IPS DF 19.7 (cell line): Measurements from ENCODE around the gene UFD1.

Experiments used
- DNase-seq: peaks from one replicate; pipeline ENCODE4 v3.0.0-alpha.2; 2013; ENCODE audit warnings: low read depth, low spot score

UFD1 gene

DNA sequence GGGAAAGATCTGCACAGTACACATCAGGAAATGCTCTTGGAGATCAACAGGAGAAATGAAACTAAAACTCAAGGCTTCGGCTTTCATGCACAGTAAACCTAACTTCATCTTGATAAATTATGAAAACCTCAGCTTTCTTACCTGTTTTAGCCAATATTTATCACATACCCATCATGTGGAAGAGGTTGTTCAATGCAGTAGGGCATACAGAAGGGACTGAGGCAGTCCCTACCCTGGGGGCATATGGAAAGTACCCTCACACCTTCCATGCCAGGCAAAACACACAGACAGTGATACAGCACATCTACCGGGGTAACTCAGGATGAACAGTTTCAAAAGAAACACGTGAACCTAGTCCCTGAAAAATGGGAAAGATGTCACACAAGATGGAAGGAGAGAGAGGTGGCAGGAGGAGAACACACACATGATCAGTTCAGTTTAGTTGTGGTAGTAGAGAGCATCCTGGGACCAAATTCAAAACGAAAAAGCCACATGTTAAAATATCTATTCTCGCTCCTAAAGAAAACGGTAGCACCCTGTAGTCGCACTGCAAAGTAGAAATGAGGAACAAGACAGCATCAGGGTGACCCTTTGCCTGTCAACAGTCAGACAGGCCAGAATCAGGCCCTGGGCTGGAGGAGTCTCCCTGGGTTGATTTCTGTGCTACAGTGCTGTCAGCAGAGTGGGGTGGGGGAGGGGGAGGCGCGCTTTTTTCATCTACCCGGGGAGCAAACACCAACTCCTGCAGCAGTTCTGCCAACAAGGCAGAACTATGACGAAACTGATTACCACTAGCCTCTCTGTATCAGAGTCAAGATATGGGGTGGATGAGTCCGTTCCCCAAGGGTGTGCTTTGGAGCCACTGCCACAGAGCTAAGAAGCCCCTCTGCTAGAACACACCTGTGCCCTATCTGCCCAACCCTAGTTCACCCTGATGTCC is 48.8 kb downstream of the UFD1 start:
- no peak for DNase-seq

DNA sequence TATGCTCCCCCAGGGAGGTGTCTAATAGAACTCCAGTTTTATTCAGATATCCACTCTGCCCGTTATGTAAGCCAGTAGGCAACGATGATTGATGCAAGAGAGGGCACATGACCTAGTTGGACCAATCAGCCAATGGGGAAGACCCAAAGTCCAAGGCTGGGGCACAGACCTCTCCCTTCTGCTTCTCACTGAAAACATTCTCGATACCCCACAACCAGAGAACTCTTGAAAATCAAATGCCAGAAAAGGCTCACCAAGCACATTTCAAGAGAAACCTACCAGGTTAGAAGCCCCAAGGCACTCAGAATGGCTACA is 54.9 kb downstream of the UFD1 start:
- DNase-seq: no peak

DNA sequence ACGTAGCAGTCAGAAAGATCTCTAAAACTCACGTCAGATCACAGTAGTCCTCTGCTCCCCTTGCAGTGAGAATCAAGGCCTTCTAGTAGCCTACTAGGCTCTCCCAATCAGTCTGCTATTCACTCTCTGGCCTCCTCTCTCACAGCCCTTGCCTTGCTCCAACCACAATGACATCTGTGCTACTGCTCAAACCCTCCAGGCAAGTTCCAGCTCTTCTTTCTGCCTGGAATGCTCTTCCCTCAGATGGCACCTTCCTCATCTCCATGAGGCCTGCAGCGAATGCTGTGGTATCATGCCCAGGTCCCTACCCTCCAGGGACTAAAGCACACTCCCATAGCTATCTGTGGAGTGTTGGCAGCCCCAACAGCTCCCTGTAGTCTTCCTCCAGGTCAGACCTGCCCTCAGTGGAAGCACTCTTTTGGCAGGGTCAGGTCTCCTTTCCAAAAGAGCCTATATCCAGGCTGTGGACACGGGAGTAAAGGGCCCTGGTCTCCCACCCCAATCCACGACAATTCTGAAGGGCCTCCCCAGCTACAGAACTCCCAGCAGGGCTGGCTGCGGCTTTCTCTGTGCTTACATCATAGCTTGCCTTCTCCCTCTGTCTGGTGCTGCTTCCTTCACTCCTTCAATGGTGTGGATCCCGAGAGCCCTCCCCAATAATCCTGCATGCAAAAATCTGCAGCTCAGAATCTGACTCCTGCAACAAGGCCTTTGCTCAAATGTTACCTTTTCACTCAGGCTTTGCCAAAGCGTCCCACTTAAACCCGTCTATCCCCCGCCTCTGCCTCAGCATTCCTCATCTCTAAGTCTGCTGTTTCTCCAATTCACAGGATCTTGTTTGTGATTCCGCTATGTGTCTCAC is 56.3 kb downstream of the UFD1 start:
- DNase-seq: no peak

DNA sequence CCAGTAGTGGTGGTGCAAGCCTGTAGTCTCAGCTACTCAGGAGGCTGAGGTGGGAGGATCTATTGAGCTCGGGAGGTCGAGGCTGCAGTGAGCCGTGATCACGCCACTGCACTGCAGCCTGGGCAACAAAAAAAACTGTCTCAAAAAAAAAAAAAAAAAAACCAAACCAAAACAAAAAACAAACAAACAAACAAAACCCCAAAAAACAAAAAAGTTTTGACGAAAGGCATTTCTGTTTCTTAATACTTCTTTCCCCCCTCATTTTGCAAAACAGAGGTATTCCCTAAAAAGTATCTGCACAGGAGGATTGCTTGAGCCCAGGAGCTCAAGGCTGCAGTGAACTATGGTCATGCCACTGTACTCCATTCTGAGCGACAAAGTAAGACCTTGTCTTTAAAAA is 58.7 kb downstream of the UFD1 start:
- no peak for DNase-seq

DNA sequence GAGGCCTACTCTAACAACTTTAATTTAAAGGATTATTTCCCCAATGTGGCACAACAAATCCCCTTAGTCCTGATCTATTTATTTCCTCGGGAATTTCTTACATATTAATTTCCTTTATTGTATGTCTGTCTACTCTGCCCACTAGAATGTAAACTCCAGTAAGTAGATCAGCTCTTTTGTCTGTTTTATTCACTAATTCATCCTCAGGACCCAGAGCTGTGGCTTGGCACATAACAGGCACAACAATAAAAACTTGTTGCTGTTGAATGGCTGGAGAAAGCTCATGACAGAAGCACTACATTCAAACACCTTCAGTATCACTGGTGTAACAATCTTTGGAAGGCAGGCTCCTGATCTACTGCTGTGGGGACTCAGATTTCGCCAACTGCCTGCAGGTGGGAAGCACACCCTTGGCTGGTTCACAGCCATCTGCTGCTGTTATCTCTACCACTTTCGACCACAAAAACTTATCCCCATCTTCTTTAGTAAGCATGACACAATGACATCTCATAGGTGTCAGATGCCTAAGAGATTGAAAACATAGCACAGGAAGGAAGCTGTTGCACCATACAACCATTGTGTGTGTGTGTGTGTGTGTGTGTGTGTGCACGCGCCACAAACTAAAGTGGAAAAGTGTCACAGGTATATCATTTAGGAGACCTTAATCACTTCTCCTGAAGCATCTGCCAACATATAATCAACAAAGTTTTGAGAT is 59.4 kb downstream of the UFD1 start:
- DNase-seq: no peak

DNA sequence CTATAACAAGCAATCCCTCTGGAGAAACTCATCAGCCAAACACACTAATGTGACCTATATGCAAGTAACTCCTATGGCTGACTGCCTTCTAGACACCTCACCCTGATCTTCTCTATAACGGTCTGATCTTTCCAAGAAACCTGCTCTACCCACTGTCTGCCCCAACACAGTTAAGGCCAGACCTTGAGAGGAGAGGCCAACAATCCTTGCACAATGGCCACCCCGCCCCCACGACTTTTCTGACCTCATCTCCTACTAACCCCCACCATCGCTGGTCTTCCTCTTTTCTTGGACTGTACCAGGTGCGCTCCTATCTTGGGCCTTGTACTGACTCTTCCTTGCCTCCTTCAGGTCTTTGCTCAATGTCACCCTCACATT is 59.9 kb downstream of the UFD1 start:
- DNase-seq: no peak

DNA sequence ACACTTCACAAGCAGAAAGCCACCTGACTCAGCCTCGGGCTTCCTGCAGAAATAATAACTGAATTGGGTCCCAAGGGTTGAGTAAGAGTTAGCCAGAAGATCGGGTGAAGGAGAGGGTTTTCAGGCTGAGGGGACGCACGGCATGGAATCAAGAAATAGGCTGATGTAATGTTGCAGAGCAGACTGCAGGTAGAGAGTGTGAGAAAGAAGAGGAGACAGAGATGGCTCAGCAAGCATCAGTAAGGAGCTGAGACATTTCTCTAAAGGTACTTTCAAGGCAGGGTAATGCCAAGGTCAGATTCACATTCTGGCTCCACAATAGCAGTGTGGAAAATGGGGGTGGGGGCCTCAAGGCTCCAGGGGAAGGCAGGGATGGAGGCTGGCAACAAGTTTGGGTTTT is 66.1 kb downstream of the UFD1 start:
- no peak for DNase-seq

DNA sequence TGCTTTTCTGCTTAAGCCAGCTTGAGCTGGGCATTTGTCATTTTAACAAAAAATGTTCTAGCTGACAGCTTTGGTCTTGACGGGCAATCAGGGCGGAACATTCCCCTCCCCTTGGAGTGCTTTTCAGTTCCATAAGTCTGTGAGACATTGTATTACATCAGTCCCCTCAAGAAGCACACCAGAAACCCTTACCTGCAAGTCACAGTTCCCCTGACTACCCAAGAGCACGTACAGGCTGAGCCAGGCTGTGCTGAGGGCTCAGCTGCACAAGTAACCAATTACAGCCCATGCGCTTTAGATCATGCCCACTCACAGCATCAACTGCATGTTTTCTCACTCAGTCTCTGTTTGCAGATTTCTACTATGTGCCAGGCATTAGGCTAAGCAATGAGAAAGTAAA is 66.5 kb downstream of the UFD1 start:
- DNase-seq: no peak

DNA sequence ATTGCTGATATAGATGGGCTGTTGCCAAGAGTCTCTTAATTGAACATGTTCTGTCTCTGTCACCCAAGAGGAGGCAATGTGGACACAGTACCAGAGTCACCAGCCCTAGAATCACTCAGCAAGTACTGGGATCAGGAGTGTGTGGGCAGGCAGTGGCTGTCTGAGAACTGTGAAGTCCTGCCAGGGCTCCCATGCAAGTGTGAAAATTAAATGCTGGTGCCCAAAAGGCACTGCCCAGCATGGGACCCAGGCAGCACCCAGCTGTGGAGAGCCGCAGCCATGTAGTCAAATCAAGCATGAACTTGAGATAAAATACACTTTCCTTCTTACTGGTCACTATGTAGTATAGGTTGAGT is 67.3 kb downstream of the UFD1 start:
- DNase-seq: no peak

DNA sequence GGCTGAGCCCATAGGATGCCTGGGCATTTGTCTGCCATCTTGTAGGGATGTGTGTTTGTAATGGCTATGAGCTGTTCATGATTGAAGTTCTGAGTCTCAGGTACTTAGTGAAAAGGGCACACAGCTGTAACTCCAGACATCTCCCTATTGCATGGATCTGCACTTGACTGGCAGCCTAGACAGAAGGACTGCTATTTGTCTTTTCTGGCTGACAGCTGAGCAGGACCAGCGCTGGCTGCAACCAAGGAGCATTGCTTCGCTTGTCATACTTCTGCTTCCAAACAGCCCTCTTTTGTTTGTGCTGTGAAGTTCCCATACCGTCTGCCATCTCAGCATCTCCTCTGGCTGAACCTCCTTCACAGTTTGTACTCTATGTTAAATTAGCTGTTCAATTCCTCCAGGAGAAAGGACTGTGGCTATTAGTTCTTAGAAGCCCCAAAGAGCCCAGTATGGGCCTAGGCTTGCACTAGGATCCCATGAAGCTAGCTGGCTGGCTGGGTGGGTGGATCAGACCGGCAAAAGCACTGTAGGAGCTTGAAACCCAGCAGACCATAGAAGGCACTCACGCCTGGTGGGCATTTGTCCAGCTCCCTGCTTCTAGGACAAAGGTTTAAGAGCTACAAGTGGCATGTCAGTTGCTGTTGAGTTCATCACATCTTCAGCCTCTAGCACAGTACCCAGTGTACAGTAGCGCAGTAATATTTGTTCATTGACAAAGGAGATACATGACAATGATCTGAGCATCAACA is 67.9 kb downstream of the UFD1 start:
- DNase-seq: no peak

DNA sequence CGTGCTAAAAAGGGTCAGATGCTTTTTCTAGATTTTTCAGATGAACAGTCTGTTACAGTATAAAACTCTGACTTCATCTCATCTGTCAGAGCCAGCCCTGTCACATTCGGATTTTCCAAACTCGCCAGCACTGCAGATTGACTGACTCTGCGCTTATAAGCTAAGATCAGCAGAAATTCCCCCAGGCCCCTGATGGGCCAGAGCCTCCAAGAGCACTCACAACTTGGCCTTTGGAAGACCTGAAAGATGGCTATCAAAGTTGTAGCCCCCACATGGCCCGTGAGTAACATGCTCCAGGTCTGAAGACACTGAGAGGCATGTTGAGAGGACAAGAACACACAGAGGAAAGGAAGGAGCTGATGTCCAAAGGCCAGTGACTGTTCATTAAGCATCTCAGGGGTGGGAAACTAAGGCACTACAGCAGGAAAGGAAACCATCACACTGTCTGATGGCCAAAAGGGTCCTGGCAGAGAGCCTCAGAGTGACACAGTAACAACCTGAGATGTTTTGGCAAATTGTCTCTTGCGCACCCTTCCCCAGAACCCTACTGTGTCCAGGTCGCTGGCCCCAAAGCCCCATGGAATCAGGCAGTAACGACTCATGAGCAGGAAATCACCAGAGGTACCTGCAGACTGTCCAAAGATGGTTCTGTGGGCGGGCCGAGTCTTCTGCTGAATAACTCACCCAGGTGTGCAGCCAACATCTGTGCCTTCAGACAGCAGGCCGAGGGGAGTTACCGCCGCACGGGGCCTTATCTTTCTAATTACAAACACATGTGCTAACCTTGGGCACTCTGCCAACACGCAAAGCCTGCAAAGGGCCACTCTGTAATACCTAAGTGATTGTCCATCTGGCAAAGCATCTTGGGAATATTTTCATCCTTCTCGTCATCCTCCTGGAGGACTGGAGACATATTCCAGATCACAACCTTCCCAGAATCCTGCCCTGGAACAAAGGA is 71.1 kb downstream of the UFD1 start:
- no peak for DNase-seq

DNA sequence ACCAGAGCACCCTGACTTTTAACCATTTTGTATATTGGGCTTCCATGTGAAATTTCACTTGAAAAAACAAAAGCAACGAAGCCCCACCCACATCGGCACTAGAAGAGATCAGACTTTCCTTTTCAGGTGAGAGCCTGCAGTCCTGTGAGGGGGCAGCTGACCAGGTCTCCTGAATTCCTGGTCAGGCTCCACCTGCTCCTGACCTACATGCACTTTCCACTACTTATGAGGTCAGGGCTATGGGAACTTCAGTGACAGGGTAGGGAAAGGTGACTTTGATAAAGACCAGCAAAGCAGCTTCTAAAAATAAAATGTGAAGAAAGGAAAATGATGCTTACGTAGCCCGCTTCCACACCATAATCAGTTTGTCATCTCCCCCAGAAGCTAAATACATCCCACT is 72.1 kb downstream of the UFD1 start:
- no peak for DNase-seq

DNA sequence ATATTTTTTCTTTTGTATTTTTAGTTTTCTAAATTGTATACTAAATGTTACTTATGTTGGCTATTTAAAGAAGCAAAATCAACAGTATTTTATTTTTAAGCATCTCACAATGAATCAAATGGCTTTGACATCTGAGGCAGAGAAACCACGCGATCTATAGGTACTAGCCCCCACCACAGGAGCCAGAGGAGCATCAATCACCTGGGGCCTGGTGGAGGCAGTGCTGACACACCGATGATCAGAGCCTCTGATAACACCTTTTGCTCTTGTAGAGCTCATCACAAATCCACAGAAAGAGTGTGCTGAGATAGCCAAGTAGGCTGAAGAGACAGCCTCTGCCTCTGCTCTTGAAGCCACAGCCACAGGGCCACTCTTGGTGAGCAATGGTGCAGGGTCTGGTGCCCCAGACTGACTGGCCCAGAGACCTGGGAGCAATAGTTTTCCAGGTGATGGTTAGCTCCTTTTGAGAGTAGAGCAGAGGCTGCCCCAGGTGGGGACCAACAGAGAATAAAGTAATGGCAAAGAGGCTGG is 72.6 kb downstream of the UFD1 start:
- no peak for DNase-seq

DNA sequence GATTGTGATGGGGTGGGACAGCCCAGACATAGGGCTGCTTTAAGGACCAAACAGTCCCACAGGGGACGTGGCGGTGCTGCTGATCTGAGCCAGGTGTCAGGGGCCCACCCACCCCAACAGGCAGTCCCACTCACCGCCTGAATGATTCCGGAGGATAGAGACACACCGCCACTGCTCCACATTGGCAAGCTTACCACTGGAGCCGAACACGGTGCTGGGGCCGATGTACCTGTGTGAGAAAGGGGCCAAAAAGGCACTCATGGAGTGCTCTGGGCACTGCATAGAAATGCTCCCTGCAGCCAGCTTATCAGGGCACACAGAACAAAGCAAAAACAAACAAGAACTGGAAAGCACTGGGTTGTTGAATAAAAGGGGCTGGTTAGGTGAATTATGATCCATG is 73.3 kb downstream of the UFD1 start:
- DNase-seq: no peak

DNA sequence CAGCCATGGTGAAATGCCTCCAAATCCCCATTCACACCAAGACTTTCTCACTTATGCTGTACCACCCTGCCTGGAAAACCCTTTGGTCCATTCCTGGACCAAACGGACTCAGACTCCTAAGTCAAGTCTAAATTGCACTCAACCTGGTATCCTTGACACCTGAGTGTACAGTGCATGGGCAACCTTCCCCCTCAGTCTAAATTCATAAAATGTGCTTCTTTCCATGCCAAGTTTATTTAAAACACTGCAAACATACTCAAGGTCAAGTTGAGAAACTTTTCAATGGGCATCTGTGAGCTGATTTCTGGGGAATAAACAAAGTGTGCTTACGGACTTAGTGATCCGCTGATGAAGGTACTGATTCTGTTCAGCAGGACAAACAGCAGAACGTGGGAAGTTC is 73.9 kb downstream of the UFD1 start:
- DNase-seq: no peak

DNA sequence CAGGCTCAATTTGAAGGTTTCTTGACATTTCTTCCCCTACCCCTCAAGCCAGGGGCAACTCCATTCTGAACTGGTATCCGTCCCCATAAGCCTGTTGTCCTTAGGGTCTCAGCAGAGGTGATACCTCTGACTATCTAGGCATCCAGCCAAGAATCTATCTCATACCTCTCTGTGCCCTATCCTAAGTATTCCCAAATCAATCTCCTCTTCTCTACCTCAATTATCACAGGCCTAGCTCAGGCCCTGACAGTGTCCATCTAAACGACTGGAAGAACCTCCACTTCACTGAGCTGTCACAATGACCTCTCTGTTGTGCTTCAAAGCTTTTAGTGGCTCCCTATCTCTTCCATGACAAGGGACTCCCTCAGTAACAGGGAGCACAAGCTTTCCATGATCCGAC is 74.3 kb downstream of the UFD1 start:
- no peak for DNase-seq

DNA sequence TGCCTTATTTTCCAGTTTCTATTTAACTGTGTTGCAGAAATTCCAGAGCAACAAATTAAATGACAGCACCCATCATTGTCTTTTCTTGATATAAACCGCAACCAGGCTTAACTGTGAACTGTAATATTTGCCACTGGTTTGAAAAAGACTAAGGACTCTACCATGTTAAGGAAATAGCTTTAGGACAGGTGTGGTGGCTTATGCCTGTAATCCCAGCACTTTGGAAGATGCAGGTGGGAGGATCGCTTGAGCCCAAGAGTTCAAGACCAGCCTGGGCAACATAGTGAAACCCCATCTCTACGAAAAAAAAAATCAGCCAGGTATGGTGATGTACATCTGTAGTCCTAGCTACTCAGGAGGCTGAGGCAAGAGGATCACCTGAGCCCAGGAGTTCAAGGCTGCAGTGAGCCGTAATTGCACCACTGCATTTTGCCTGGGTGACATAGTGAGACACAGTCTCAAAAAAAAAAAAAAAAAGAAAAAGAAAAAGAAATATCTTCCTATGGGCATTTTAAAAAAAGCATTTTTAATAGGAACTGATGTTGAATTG is 76.3 kb downstream of the UFD1 start:
- no peak for DNase-seq

DNA sequence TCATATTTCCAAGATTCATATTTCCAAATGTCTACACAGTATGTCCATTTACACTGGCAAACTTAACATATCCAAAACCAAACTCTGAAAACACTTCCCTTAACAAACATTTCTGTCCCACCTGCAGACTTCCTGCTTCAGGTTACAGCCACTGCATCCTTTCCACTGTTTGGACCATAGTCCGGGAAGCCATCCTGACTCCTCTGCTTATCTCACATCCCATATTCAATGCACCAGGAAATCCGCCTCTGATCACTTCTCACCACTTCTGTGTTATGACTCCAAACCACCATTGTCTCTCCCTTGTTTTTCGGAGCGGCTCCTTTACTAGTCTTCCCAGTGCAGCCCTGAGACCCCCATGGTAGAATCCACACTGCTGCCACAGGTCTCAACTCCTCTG is 77.5 kb downstream of the UFD1 start:
- no peak for DNase-seq

DNA sequence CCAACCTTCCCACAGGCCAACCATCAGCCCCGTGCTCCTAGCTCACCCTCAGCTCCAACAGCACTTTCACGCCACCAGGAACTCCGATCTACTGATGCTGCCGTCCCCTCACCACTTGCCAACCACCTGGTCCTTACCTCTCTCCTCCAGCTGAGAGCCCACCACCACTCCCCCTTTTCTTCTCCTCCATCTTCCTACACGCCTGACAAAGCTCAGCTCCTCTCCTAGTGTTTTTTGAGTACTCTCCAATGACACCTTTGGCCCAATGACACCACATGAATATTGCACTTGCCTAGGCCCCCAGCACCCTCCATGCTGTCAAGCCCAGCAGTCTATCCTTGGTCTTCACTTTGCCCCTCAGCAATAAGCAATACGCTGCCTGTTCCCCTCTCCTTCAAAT is 78.1 kb downstream of the UFD1 start:
- no peak for DNase-seq
